Neural crest cell (in vitro differentiated cells): Measurements from ENCODE around the gene ARHGAP15. TPM values are rescaled to one million over a fixed set of nuclear protein-coding genes. Genes with fewer than 3 reads are reported as not detected.

Source experiments
- DNase-seq: peaks from one replicate; pipeline ENCODE4 v3.0.0; 2021; ENCODE audit warnings: low read depth, mixed read lengths, low spot score
- H3K27ac Mint-ChIP-seq: one replicate; pipeline ENCODE4 v1.8.0; 2021; ENCODE audit warnings: mild to moderate bottlenecking, mixed read lengths; ENCODE audit not compliant: unreplicated experiment
- H3K27me3 Mint-ChIP-seq: 2 replicates; pipeline ENCODE4 v1.8.0; 2021; ENCODE audit warnings: low read depth, mild to moderate bottlenecking, mixed read lengths
- H3K36me3 Mint-ChIP-seq: 2 replicates; pipeline ENCODE4 v1.8.0; 2021; ENCODE audit warnings: low read depth, mild to moderate bottlenecking, mixed read lengths
- H3K4me1 Mint-ChIP-seq: 2 replicates; pipeline ENCODE4 v1.8.0; 2021; ENCODE audit warnings: mixed read lengths
- H3K4me3 Mint-ChIP-seq: one replicate; pipeline ENCODE4 v1.8.0; 2021; ENCODE audit warnings: mild to moderate bottlenecking, mixed read lengths
- H3K9me3 Mint-ChIP-seq: 2 replicates; pipeline ENCODE4 v1.8.0; 2021; ENCODE audit warnings: mixed read lengths
- CTCF ChIP-seq: fragments of 200-600 bp; sonication (generic); conservative IDR thresholded peaks from 2 replicates; pipeline ENCODE4 v1.5.0; 2021; ENCODE audit warnings: antibody characterized with exemption, mild to moderate bottlenecking
- total RNA-seq: library from RNA; stranded (reverse); gene quantifications from 2 replicates; pipeline ENCODE4 v1.2.1, GENCODE V29; 2021

The ARHGAP15 gene
- total RNA-seq, 1 donor from 2014 or later, result 2.8 TPM

- Mint-ChIP-seq H3K27me3 (no peaks in the 10 kb centered on the region), H3K4me3 (no peak overlapping the region), H3K4me1 (no peaks in the 10 kb centered on the region), H3K27ac (no peak overlapping the region), H3K9me3 (no peaks in the 10 kb centered on the region), H3K36me3 (no peaks in the 10 kb centered on the region)
- no peak for DNase-seq
- no peak for TF ChIP-seq CTCF
Observed at GRCh38 chr2:143410082-143410897, 281.1 kb downstream of the ARHGAP15 start.

DNA sequence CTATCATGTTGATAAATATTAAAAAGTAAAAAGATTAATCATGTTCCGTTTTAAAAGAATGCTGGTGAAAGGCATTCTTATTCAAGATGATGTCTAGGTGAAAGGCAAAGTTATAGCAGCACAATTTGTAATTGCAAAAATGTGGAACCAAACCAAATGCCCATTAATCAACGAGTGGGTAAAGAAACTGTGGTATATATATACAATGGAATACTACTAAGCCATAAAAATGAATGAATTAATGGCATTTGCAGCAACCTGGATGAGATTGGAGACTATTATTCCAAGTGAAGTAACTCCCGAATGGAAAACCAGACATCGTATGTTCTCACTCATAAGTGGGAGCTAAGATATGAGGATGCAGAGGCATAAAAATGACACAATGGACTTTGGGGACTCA, 286.4 kb downstream of the ARHGAP15 start:
- DNase-seq, result no peak
- Mint-ChIP-seq H3K27me3 (no peaks in the 10 kb centered on the region), H3K4me3 (no peak overlapping the region), H3K9me3 (no peaks in the 10 kb centered on the region), H3K4me1 (no peaks in the 10 kb centered on the region), H3K27ac (no peak overlapping the region), H3K36me3 (no peaks in the 10 kb centered on the region)
- no peak for TF ChIP-seq CTCF

DNA sequence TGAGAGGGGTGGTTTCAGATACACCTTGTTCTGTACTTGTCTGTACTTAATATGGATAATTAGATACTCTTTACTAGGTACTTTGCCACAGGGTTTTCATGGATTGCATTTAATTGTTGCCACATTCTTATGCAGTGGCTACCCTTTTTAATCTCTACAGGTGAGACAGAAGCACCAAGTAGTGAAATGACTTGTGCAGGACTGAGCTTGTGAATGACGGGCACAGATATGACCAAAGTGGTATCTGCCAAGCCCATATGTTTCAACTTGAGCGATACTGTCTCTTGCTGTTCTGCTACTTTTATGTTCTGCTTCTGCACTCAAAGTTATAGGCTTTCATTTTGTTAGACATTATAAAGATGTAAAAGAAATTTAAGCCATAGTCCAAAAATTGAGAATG, 288.2 kb downstream of the ARHGAP15 start:
- no peaks in the 10 kb centered on the region for H3K9me3 Mint-ChIP-seq
- no peaks in the 10 kb centered on the region for H3K36me3 Mint-ChIP-seq
- H3K4me1 Mint-ChIP-seq, result no peaks in the 10 kb centered on the region
- H3K4me3 Mint-ChIP-seq, result no peak overlapping the region
- no peak overlapping the region for H3K27ac Mint-ChIP-seq
- H3K27me3 Mint-ChIP-seq, result no peaks in the 10 kb centered on the region
- TF ChIP-seq CTCF, result no peak
- no peak for DNase-seq

GRCh38 chr2:143420313-143420712, 291.1 kb downstream of the ARHGAP15 start:
- Mint-ChIP-seq H3K4me1 (no peaks in the 10 kb centered on the region), H3K9me3 (peaks cover 3% of the 10 kb centered on the region), H3K4me3 (no peak overlapping the region), H3K27ac (no peak overlapping the region), H3K36me3 (no peaks in the 10 kb centered on the region), H3K27me3 (no peaks in the 10 kb centered on the region)
- TF ChIP-seq CTCF, result no peak
- no peak for DNase-seq

DNA sequence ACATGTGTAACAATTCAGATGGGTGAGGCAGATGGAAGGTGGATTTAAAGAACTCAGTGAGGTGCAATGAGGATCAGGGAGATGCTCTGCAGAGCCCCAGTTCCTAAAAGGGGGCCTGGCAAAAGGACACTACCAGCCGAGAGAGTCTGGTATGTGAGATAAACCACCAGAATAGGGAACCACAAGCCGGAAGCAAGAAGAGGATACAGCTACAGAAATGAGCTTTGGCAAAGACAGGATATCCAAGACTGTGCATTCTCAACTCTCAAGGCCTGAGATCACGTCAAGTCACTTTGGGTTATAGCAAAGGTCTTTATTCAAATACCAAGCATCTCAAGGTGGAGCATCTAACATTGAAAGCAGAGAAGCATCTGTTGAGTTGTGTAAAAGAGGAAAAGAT, 293.5 kb downstream of the ARHGAP15 start:
- no peak overlapping the region for H3K4me3 Mint-ChIP-seq
- H3K27ac Mint-ChIP-seq, result no peak overlapping the region
- H3K9me3 Mint-ChIP-seq, result peaks cover 3% of the 10 kb centered on the region
- no peaks in the 10 kb centered on the region for H3K36me3 Mint-ChIP-seq
- TF ChIP-seq CTCF, result no peak
- no peaks in the 10 kb centered on the region for H3K27me3 Mint-ChIP-seq
- H3K4me1 Mint-ChIP-seq, result no peaks in the 10 kb centered on the region
- DNase-seq, result no peak
